GM19455 (cell line): ENCODE data around the gene ACP1.

Source experiments
- ATAC-seq: cut with Tn5 transposase; IDR thresholded peaks from one replicate; pipeline ENCODE4 v1.9.1; 2021; ENCODE audit not compliant: unreplicated experiment

ACP1 gene

DNA sequence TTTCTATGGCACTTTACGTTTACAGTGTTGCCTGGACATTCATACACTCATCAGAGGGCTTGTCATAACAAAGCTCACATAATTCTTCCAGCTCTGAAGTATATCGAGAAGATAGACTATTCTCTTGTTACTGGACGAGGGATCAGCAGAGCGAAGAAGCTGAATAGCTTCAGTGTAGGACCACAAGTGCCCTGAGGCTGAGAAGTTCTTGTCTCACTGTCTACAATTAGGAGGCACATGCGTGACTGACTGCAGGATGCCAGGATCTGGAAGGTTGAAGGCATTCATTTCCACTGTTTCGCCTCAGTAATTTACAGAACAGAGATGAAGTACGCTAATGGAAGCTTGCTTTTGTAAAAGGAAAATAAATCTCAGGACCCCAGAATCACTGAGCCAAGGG is 10.5 kb upstream of the ACP1 start:
- no peak for ATAC-seq

DNA sequence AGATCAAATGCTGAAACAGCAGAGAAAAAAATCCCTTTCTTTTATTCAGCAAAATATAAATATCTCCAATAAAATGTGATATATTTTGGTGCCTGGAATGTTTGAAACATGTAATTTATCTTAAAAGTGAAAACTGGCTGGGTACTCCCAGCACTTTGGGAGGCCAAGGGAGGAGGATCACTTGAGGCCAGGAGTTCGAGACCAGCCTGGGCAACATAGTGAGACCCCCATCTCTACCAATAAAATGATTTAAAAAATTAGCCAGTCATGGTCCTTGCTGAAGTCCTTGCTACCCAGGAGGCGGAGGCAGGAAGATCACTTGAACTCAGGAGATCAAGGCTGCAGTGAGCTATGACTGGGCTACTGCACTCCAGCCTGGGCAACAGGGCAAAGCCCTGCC is 9.6 kb upstream of the ACP1 start:
- ATAC-seq: no peak

GRCh38 chr2:256094-256493 is 8.7 kb upstream of the ACP1 start:
- no peak for ATAC-seq

DNA sequence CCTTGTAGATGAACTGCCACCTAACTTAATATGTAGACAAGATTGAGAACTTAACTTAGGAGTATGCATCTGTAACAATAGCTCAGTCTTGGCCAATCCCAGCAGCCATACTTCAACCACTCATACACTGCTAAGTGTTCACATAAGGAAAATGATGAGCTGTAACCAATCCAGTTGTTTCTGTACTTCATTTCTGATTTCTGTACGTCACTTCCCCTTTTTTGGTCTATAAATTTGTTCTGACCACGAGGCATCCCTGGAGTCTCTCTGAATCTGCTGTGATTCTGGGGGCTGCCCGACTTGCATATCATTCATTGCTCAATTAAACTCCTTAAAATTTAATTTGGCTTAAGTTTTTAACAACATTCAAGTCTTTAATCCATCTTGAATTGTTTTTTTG is 7.3 kb upstream of the ACP1 start:
- ATAC-seq: no peak

DNA sequence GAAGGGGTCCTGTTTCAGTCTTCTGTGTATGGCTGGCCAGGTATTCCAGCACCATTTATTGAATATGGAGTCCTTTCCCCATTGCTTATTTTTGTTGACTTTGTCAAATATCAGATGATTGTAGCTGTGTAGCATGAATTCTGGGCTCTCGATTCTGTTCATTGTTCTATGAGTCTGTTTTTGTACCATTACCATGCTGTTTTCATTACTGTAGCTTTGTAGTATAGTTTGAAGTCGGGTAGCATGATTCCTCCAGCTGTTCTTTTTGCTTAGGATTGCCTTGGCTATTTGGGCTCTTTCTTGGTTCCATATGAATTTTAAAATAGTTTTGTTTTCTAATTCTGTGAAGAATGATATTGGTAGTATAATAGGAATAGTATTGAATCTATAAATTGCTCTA is 6.9 kb upstream of the ACP1 start:
- no peak for ATAC-seq

DNA sequence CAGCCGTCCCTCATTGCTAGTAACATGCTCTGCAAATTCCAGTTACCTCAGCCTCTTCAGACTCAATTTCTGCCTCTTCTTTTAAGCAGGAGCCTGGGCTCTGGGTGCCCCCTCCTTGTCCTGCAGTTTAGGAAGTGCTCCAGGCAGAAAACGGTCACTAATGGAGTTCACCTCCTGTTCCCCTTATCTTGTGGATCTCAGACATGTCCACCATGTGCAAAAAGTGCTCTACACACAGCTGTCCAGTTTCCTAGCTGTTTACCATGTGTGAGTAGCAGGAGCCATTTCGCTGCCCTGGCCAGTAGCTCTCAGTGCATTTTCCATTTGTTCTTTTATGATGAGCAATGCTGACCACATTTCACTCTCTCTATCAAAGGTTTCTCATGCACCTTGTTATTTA is 5.8 kb upstream of the ACP1 start:
- ATAC-seq: no peak

- ATAC-seq: no peak
These were observed 4.9 kb upstream of the ACP1 start for GRCh38 chr2:259789-260331.

GRCh38 chr2:260507-261161 is 4.1 kb upstream of the ACP1 start:
- ATAC-seq: no peak

DNA sequence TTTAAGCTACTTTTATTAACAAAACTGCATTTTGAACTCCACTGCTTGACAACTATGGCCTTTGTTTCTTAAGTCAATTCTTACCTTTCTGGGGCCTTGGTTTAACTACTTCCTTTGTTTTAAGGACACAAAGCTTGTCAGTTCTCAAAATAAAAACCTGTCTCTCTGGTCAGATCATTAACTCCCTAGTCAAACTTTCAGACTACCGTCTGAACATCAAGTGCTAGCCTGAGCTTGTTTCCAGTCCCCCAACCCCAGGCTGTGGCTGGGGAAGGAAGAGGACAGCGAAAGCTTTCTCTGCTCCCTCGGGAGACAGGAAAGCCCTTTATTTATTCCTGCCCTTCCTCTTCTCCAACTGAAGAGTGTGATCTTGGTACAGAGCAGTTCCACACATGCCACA is 2.6 kb upstream of the ACP1 start:
- no peak for ATAC-seq

DNA sequence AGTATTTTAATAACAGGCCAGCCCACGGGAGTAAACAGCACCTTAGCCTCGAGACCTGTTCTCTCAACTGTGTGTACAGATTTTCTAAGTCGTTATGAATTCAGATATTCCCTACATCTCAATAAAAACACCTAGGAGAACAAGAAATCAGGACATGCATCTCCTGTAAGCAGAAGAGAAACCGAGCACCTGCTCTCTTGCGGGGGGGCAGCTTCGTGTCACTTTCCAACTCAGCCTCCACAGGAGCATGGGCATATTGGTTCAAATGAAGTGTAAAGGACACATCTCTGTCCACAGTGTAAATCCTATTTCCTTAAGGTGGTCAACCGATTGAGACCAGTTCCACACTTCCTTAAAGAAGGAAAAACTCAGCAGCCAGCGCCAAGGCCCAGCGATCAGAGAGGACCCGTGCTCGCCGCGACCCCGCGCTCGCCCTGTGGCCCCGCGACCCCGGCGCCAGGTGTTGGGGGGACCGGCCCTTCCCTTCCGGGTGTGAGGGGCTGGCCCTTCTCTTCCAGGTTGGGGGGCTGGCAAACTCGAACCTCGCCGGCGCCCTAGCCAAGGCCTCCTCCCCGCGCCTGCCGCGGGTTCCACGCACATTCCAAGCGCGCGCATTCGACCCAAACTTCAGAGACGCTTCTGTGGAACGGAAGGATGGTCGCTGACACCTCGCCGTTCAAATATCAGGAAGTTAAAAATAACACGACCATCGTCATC is 1.6 kb upstream of the ACP1 start:
- no peak for ATAC-seq

- ATAC-seq: peak; percentile 41
These were observed 814 bp upstream of the ACP1 start, which contains the start of gene SH3YL1 for GRCh38 chr2:263774-264492. SH3YL1 (minus strand) TSS chr2:264032; CDS start chr2:263984, 48 bp downstream.

DNA sequence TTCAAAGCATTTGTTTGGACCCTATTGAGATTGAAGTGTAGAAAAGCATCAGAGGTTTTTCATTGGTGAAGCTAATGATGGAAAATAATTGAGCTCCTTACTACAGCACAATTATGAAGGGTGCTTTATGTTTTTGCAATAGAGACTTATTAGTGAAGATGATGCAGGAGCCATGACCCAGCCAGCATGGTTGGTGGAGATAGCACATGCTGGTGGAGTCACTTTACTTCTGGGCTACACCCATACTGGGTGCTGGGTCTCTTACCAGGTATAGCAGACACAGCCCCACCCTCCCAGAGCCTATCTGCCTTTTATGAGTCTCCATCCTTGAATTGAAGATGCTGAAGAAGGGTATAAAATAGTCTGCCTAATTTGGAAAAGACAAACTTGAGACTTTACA is 3.6 kb downstream of the ACP1 start:
- ATAC-seq: no peak

DNA sequence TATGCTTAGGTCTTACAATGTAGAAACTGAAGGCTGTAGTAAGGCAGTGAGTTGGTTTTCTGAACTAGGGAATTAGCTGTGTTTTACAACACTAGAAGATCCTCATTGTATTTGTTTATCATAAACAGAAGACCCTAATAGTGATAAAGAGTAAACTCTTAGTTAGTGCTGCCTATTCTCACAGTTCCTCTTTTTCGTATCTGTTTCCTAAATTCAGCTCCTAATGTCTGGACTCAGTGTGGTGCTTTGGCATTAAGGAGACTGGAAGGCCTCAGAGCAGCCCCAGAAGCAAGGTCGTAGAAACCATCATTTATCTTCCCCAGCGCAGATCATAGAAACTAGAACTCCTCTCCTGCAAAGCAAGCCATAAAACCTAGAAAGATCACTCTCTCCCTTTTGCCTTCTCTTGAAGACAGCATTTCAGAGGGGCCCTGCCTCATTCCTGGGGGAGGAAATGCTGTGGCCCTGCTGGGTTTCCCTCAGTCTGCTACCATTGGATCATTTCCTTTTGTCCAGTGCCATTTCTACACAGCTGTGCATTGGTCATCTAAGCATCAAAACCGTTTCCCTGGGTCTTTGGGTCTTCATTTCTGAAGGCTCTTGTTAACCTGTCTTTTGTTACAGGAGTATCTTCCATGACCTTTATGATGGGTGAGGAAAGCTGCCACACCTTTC is 4.7 kb downstream of the ACP1 start:
- no peak for ATAC-seq

DNA sequence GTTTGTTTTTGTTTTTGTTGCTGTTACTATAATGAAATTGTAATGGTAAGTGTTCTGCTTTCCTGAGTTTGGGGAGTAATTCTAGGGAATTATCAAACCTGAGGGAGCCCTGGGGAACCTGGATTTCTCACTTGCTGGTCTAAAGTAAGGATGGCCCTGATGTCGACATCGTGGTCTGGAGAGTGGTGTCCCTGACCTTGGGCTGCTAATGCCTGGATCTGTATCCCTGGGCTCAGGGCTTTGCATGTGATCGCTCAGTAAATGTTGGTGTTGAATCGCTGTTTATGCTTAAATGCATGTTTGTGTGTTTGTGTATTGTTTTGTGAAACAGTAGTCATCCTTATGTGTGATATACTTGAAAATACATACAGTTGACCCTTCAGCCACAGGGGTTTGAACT is 6.1 kb downstream of the ACP1 start:
- ATAC-seq: no peak

DNA sequence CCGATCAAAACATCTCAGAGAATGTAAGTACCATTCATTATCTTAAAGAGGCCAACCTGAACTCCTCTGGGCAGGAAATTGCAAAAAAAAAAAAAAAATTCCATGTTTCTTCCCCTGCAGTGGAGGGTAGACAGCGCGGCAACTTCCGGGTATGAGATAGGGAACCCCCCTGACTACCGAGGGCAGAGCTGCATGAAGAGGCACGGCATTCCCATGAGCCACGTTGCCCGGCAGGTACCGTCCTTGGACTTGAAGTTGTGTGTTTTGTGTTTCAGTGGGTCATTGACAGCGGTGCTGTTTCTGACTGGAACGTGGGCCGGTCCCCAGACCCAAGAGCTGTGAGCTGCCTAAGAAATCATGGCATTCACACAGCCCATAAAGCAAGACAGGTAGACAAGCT is 7.2 kb downstream of the ACP1 start:
- no peak for ATAC-seq

DNA sequence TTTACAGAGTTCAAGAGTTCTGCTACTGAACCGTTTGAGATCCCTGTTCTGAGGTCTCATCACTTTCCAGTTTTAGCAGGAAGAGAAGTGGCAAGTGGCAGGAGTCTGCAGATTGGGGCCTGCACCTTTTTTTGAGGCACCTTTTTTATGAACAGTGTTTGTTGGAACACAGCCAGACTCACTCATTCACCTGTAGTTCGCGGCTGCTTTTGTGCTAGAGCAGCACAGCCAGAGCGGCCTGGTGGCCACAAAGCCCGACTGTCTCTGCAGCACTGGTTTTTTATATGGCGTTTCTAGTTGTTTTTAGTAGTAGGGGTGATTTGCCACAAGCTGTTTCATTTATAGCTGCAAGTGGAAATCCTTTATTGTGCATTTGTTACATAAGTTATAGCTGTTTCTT is 8.6 kb downstream of the ACP1 start:
- ATAC-seq: no peak

DNA sequence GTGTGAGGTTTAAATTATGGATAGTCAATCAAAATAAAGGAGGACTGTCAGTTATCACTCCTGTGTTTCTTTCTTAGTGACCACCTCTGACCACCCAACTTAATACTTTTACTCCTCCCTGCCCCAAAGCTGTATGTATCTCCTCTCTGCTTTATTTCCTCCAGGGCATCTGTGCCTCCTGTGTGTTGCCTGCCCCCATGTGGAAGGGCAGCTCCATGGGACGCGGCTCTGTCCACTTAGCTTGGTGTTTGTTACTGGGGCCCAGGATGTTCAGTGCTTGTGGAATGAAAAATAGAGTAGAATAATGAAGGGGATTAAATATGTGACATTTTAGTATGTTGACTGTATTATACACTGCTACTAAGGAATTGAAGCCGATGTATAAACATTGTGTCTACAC is 9.8 kb downstream of the ACP1 start:
- ATAC-seq: no peak

GRCh38 chr2:275466-275865 is 10.7 kb downstream of the ACP1 start:
- ATAC-seq: peak; percentile 79

DNA sequence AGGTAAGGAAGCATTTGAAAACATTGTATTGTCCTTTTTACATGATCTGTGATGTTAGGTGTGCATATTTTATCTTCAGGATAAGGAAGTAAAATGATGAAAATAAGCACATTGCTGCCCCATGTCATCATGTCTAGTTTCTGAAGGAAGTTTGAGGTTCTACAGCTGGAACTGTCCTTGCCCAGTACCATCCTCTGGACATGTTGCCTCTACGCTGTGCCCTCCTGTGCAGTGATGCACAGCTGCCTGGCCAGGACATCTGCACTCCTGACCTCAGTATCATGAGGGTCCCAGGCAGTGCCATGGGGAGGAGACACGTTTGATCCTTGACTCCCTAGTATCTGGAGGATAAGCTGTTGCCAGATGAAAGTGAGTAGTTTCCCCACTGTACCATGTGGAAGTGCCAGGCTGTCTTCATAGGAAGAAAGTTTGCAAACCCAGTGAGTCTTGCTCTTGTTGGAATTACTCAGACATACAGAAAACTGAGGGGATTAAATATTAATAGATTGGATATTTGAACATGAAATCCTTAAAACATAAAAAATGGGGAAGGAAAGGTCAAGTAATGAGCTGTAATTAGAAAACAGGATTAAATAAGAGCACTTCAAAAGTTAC is 13.7 kb downstream of the ACP1 start:
- no peak for ATAC-seq

GRCh38 chr2:278927-279320 is 14.2 kb downstream of the ACP1 start:
- ATAC-seq: no peak

DNA sequence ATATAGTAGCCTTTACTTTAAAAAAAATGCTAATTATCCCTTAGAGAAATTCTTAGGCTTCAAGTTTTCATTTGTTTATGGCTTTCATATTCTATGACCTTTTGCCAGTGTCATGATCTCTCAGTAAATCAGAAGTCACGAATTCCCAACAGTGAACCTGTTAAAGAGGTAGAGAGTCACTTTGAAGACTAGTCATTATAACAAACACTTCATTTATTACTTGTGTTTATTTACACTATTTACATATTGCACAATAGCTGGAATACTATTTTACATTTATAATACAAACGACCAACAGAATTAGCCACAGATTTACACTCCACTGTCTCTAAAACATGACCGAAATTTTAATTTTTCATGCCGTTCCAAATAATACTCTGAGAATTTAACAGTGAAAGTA is 14.6 kb downstream of the ACP1 start:
- ATAC-seq: no peak
